GM18907 (cell line): ENCODE data around the gene CAMSAP2.

ENCODE experiments used
- ATAC-seq: cut with Tn5 transposase; IDR thresholded peaks from one replicate; pipeline ENCODE4 v1.9.1; 2021; ENCODE audit warnings: mild to moderate bottlenecking, moderate library complexity; ENCODE audit not compliant: unreplicated experiment

CAMSAP2 gene

GRCh38 chr1:200837931-200838571 is 99.4 kb downstream of the CAMSAP2 start:
- ATAC-seq = no peak

DNA sequence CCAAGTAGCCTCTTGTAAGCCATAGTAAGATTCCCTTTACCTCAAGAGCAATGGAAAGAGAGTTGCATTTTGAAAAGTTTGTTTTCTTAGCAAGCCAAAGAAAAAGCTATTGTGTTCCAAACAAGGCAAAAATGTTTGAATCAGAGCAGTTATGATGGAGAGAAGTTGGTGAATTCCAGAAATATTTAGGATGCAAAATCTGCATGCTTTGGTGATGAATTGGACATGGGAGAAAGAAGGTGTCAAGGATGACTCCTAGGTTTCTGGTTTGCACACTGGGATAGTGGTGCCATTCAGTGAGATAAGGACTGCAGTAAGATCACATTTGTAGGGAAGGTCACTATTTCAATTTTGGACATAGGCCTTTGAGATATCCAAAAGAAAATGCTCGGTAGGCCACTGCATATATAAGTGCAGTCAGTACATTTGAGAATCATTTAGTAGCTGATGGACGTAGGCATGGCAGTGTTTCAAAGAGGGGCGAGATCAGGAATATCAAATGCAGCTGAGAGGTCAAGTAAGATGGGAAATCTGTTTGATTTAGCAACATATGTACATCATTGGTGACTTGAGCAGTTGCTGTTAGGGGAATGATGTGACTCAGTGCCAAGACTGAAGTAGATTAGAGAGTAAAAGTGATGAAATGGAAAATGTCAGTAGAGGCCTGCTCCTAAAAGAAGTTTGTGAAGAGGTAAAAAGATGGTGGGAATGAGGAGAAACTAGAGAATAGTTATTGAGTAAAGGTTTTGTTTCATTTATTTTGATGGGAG is 100.2 kb downstream of the CAMSAP2 start:
- ATAC-seq = no peak

- no peak for ATAC-seq
These were observed 106.7 kb downstream of the CAMSAP2 start for GRCh38 chr1:200845360-200845759.

GRCh38 chr1:200846398-200846797 is 107.7 kb downstream of the CAMSAP2 start:
- no peak for ATAC-seq

GRCh38 chr1:200849430-200849829 is 110.7 kb downstream of the CAMSAP2 start:
- no peak for ATAC-seq

DNA sequence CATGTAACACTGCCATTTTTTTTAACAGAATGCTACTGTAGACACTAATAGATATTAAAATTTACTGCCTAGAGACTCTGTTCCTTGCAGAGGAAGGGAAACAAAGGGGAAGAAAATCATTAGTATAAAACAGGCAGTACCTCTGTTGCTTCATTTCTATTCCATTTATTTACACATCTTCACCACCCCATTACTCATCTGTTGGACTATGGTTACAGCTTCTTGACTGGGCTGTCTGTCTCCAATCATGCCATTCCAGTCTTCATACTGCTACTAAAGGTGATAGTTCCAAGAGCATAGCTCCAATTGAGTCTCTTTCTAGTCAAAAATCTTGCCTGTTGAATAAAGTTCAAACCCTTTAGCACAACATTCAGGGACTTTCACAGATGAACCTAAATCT is 111.9 kb downstream of the CAMSAP2 start:
- no peak for ATAC-seq

GRCh38 chr1:200856716-200857357 is 118.1 kb downstream of the CAMSAP2 start:
- ATAC-seq = no peak

- ATAC-seq = no peak
These were observed 119.1 kb downstream of the CAMSAP2 start for GRCh38 chr1:200857804-200858203.

DNA sequence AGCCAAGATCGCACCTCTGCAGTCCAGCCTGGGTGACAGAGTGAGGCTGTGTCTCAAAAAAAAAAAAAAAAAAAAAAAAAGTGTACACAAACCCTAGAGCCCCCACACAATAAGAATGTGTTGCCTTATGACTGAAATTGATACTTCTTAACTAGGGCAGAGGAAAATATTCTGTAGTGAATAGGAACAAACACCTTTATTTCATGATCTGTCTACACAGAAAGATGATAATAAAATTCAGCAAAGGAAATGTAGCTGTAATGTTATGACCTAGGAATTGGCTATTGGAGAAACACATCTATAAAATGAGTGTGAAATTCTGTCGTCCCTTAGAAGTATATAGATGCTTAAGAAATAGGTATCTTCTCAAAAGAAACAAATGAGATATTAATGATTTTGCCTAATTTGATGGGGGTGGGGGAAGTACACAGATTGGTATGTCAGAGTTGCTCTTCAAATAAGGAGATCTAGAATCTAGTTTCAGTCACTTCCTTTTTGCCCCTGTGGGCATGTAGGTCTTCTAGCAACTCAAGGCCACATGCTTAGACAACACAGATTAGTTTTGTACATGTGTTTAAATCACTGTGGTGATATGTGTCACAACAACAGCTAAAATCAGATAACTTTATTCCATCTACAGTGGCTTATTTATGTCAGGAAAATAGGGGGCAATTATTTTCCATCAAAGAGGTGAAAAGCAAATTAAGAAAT is 123.4 kb downstream of the CAMSAP2 start:
- ATAC-seq = no peak

GRCh38 chr1:200862713-200863415 is 124.2 kb downstream of the CAMSAP2 start:
- ATAC-seq = peak; percentile 29

DNA sequence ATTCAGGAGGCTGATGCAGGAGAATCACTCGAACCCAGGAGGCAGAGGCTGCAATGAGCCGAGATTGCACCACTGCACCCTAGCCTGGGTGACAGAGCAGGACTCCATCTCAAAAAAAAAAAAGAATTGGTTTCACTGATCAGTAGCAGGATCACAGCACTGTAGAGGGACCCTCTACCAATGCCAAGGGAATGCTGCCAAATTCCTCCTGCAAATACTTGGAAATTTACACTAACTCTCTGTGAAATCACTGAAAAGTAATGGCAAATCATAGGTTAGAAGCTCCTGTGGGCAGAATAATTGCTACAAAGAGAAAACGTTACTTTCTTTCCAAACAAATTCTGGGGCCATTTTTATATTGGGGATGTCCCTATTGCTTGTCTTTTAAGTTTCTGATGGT is 127.4 kb downstream of the CAMSAP2 start:
- no peak for ATAC-seq

GRCh38 chr1:200866521-200866920 is 127.8 kb downstream of the CAMSAP2 start:
- ATAC-seq = peak; percentile 76

DNA sequence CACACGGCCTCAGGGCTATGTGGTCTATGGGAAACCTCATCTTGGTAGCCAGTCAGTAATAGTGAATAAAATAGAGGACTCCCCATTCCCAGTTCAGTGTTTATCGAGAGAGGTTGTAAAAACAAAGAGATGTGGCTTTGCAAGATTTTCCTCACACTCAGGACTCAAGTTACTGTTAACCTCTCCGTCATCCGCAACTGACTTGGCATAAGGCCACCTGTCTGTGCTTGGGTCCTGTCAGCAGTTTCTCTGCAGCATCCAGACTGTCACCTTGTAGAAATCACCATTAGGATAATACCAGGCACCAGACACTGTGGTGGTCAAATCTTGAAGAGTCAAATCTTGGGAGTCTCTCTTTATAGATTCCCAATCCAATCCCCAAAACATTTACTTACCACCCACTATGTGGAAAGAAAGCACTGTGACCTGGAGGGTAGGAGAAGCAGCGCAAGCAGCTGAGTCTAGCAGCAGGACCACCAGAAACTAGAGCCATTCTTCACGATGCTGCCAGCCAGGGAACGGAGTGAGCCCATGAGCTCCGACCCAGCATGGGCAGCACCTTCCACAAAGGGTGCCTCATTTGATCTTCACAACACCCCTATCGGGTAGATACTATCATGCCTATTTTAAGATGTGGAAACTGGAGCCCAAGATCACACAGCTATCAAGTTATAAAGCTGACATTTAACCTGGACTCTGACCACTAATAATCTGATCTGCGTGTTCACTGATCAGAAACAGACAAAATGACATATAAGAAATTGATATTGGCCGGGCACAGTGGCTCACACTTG is 128.5 kb downstream of the CAMSAP2 start:
- peak; percentile 5 for ATAC-seq

DNA sequence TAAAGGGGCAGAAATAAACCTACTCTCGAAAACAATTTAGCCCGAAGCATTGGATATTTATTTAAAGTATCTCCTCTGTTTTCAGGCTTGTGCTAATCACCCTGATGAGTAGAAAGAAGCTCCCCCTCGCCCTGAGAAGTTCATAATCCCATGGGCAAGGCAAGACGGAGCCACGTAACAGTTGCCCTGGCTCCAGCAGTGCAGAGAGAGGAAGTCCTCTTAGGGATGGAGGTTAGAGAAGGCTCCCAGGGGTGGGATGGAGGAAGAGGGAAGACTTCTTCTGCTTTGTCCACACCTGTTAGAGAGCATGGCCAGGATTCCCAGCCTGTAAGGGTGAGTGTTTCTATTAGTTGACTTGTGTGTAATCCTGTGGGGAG is 130.7 kb downstream of the CAMSAP2 start:
- ATAC-seq = no peak

- peak; percentile 61 for ATAC-seq
These were observed 131.2 kb downstream of the CAMSAP2 start for GRCh38 chr1:200869753-200870391.

DNA sequence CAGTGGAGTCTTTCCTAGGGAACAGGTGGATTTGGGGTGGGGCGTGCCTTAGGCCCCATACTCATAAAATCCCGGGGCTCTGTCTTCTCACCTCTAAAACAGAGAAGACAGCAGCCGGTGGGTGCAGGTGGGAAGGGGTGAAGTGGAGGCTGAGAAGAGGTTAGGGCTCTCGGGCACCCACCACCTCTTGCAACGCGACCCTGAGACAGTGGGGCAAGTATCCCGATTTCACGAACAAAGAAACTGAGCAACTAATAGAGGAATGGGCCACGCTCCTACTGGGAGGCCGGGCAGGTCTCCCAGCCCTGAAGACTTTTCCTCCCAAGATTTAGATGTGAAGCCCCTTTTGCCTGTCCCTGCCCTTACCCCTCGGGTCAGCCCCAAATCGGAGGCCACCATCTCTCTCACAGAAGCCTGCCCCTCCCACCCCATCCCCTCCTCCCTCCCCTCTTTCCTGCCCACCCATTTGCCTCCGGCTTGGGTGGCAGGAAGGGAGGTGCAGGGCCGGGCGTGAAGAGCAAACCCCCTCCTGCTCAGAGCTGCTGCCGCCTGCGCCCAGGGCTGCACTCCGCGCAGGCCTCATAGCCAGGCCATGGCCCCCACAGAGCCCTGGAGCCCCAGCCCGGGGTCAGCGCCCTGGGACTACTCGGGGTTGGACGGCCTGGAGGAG is 133.9 kb downstream of the CAMSAP2 start, which contains the start of gene GPR25:
Gene GPR25 (plus strand): TSS at position 536 of the 670 bp plus-strand sequence. CDS start 57 bp downstream, at position 593.
- no peak for ATAC-seq

- no peak for ATAC-seq
These were observed 134.5 kb downstream of the CAMSAP2 start for GRCh38 chr1:200873116-200873670.

DNA sequence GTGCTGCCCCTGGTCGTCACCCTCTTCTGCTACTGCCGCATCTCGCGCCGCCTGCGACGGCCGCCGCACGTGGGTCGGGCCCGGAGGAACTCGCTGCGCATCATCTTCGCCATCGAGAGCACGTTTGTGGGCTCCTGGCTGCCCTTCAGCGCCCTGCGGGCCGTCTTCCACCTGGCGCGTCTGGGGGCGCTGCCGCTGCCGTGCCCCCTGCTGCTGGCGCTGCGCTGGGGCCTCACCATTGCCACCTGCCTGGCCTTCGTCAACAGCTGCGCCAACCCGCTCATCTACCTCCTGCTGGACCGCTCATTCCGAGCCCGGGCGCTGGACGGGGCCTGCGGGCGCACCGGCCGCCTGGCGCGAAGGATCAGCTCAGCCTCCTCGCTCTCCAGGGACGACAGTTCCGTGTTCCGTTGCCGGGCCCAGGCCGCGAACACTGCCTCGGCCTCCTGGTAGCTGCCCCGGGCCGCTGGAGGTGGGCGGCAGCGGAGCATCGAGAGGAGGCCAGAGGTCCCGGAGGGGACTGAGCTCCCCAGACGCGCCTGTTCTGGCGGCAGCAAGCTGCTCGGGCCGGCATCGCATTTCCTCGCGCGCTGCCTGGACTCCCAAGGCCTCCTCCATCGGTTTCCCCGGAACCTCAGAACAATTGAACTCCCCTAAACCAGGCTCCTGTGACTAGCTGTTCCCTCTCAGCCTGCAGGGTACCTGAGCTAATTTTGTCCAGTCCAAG is 135.1 kb downstream of the CAMSAP2 start:
- no peak for ATAC-seq
